GM18526 (cell line): ENCODE measurements around the gene SEC22A.

Experiments
- POLR2A ChIP-seq: IDR thresholded peaks from 3 replicates; pipeline ENCODE4 v1.6.1; 2011; ENCODE audit not compliant: insufficient read length; ENCODE audit errors: extremely low read depth

Gene SEC22A

DNA sequence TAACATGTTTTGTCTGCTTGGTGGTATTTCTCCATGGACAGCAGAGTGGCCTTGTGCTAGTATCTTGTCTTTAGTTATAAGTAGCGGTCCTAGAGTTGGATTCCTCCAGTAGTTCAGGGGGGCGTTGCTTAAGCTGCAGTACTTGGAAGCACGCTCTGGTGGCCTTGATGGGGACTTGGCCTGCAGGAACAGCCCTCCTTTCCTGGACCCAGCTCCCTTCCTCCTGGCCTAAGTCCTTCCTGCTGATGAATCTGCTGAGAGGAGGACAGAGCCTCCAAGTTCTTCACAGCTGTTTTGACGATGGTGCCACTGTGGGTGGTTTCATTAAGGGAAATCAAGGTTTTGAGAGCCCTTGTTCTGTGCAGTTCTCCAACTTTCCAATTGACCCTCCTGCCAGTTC, 38.6 kb upstream of the SEC22A start:
- TF ChIP-seq POLR2A, result no peak

DNA sequence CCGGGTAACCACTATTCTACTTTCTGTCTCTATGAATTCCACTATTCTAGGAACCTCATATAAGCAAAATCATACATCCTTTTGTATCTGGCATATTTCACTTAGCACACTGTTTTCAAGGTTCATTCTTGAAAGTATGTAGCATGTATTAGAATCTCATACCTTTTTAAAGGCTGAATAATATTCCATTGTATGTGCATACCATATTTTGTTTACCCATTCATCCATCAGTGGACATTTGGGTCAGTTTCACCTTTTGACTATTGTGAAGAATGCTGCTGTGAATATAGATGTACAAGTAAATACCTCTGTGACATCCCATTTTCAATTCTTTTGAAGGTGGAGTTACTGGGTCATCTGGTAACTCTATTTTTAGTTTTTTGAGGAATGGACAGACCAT, 36.6 kb upstream of the SEC22A start:
- no peak for TF ChIP-seq POLR2A

DNA sequence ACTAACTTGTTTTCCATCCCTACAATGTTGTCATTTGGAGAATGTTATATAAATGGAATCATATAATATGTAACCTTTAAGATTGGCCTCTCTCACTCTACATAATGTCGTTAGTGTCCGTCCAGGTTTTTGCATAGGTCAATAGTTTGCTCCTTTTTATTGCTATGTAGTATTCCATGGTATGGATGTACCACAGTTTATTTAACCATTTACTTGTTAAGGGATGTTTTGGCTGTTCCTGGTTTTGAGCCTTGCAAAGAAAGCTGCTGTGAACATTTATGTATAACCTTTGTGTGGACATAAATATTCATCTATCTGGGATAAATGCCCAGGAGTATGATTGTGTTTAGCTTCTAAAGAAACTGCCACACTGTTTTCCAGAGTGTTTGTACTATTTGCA, 34.1 kb upstream of the SEC22A start:
- no peak for TF ChIP-seq POLR2A

DNA sequence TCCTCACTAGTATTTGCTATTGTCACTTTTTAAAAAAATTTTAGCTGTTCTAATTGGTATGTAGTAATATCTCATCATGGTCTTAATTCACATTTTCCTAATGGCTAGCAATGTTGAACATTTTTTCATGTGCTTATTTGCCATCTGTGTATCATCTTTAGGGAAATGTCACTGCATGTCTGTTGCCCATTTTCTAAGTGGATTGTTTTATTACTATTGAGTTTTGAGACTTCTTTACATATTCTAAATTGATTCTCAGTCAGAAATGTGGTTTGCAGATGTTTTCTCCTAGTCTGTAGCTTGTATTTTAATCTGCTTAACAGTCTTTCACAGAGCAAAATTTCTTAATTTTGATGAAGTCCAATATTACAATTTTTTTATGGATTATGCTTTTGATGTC, 33.6 kb upstream of the SEC22A start:
- no peak for TF ChIP-seq POLR2A

DNA sequence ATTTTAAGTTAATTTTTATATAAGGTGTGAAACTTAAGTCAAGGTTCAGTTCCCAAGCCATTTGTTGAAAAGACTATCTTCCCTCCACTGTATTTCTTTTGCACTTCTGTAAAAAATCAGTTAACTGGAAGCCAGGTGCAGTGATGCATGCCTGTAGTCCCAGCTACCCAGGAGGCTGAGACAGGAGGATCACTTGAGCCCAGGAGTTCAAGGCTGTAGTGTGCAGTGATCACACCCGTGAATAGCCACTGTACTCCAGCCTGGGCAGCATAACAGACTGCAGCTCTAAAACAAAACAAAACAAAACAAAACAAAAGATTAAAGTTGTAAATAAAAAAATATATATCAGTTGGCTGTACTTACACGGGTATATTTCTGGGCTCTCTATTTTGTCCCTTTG, 33.1 kb upstream of the SEC22A start:
- no peak for TF ChIP-seq POLR2A

DNA sequence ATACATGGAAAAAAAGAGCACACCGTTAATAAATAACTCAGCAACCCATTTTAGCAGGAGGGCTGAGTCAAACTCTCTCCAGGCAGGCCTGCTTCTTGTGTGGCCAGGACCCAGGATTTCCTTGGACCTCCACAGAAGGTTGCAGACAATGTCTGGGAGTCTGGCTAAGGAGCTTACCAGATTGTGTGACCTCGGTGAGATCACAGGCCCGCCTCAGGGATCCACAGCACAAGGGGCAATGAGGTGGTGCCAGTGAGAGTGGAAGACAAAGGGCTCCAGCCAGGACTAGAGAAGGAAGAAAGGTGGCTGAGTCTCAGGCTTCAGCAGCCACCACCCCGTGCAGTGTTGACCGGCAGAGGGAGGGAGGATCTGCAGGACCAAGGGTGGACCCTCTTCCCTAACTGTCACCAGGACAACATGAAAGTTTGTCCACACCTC, 32.2 kb upstream of the SEC22A start:
- TF ChIP-seq POLR2A, result no peak

DNA sequence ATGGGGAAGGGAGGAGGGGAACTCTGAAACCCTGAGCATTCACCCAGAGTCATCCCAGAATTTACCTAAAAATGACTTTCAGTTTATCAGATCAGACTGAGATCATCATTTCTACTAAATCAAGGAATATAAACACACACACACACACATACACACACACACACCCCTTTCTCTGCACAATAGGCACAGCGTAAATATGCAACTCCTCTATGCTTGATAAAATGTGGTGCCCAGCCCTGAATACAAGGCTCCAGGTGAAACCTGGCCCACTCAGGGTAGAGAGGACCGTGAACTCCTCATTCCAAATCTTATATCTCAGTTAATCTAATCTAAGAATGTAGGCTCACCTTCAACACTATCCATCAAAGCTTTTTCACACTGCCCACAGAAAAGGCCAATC, 31.8 kb upstream of the SEC22A start:
- TF ChIP-seq POLR2A, result no peak

DNA sequence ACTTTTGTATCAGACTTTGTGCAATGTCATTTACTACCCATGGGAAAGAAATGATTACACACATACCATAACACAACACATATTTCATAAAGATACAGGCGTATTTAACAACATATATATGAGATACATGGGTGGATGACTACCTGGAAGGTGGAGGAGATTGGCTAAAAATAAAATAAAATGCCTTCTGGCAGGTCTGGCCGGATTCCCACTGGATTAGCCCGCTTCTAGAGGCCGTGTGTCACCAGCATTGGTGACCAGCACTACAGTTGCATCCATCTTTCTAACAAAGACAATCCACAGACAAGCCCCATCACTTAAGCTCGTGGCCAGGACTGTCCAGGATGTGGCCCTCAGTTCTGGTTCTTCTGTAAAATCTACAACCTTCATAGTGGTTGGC, 21.0 kb upstream of the SEC22A start:
- TF ChIP-seq POLR2A, result no peak

DNA sequence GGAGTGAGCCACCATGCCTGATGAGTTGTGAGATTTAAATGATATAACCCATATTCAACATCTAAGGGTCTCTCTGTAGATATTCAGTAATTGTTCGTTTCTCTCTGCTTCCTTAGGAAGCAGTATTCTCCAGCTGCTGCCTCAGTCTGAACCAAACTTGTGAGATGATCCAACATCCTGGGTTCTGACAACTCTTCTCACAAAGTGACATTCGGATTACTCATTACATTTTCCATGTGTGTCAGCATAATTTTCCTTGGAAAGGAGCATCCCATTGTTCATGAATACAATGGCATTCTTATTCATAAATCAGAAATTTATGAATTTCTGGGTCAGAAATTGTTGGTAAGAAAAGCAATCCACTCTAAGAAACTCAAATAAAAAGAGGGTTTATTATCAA, 15.0 kb upstream of the SEC22A start:
- no peak for TF ChIP-seq POLR2A

DNA sequence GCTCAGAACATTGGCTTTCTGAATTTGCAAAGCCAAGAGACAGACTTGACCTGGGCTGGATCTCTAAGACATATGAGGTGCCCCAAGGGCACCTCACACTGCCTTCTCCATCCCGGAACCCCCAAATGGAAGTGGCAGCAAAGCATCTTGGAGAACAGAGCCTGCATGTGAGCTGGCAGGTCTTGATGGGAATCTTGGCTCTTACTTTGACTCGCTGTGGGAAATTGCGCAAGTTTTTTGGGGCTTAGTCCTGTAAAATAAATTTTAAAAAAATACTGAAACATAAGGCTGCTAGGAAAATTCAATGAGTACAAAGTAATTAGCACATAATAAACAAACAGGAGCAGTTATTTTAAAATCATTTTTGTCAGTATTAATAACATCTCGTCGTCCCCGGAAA, 13.7 kb upstream of the SEC22A start:
- no peak for TF ChIP-seq POLR2A

DNA sequence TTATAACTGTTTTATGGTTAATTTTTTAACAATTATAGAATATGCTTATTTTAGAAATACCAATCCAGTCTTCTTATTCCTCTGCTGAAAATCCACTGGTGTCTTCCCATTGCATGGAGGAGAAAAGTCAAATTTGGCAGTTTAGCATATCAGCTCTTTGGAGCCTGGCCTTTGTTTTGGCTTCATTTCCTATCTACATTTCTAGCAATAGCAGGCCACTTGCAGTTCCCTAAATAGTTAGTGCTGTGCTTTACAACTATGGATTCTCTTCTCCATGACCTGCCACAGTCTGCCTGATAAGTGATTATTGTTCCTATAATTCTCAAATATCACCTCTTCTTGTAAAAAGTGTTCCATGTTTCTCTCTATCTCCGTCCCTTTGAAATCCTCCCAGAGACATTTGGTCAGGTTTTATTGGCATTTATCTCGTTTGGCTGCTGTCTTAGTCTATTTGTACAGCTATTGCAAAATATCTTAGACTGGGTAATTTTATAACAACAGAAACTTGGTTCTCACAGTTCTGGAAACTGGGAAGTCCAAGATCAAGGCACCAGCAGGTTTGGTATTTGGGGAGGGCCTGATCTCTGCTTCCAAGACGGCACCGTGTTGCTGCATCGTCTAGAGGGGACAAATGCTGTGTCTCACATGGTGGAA, 8.2 kb upstream of the SEC22A start:
- TF ChIP-seq POLR2A, result no peak

DNA sequence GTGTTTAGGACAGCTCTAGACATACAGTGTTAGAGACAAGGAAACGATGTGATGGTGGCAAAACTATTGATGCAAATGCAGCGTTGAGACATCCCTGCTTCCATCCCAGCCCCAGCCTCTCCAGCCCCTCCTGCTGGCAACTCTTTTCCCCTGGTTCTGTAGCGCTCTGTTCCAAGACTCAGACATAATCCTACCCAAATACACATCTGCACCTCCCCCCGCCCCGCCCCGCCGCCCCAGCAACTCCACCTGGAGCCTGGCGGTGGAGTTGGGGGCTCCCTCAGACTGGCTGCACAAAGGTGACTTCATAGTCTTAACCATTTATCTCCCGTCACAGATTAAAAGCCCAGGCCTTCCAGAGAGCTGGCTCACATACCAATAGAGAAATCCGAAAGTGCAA, 7.2 kb upstream of the SEC22A start:
- no peak for TF ChIP-seq POLR2A

DNA sequence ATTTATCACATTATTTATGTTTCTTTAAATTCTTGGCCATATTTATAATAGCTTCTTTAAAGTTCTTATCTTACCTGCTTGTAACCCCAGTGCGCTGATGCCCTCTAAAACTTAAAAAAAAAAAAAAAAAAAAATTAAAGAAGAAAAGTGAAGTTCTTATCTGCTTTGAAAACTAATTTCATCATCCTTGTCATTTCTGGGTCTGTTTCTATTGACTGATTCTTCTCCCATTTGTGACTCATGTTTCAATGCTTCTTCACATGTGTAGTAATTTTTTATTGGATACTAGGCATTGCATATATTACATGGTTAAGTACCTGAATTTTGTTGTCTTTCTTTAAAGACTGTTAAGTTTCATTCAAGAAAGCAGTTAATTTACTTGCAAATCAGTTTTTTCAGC, 3.4 kb upstream of the SEC22A start:
- no peak for TF ChIP-seq POLR2A

DNA sequence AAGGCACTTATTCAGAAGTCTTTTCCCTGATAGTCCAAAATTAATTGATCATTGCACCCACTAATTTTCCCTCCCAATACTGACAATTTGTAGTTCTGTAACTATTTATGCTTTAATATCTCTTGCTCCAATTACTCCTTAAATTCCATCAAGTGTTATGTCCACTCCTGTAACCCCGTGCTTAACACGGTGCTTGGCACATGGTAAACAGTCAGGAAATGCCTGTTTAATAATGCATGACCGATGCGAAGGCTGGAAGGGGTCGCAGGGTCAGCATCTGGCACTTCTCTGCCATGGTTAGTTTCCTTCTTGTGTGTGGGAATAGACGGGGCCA, 553 bp upstream of the SEC22A start:
- no peak for TF ChIP-seq POLR2A

DNA sequence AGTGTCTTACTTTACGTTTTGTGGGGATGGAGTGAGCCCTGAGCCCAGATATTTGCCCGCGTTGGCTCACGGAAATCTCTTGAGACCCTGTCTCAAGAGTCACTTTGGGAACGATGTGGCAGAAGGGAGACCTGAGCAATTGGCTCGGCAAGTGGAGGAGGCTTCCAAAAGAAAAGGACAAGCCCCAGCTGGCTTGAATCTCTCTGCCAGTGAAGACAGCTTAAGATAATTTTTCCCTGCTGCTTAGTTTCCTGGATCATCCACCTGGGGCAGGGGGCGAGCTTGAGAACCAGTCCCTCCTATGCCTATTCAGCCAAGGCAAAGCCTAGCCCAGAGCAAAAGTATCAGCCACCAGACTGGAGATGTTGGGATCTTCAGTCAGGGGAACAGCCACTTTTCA, 708 bp downstream of the SEC22A start:
- TF ChIP-seq POLR2A, result no peak

DNA sequence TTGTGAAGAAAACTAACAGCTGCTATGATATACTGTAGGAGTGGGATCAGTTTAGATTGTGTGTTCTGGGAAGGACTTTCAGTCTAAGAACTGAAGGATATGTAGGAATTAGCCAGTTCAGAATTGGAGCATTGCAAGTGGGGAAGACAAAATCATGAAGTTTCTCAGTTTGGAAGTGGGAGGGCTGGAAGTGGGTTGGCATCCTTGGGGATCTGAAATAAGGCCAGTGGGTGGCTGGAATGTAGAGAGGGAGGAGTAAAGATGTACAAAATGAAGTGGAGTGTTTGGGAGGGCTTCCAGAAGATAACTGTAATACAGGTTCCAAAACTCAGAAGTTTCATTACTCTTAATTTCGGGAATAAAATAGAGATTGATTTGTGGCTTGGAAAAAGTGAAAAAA, 17.2 kb downstream of the SEC22A start:
- no peak for TF ChIP-seq POLR2A

DNA sequence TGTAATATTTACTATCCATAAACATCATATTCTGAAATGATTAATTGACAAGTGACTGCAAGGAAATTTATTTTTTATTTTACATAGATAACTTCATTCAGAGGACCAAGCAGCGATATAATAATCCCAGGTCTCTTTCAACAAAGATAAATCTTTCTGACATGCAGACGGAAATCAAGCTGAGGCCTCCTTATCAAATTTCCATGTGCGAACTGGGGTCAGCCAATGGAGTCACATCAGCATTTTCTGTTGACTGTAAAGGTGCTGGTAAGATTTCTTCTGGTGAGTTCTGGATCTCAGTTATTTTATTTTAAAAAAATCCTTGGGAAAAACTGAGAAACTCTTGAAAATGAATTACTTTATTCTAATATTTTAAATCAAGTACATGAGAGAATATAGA, 23.3 kb downstream of the SEC22A start:
- no peak for TF ChIP-seq POLR2A

DNA sequence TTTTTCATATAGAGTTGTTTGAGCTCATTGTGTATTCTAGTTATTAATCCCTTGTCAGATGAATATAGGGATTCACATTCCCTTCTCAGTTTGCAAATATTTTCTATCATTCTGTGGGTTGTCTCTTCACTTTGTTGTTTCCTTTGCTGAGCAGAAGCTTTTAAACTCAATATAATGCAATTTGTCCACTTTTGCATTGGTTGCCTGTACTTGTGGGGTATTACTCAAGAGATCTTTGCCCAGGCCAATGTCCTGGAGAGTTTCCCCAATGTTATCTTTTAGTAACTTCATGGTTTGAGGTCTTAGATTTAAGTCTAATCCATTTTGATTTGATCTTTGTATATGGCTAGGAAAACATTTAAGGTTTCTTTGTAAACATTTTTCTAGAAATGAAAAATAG, 24.8 kb downstream of the SEC22A start:
- no peak for TF ChIP-seq POLR2A

DNA sequence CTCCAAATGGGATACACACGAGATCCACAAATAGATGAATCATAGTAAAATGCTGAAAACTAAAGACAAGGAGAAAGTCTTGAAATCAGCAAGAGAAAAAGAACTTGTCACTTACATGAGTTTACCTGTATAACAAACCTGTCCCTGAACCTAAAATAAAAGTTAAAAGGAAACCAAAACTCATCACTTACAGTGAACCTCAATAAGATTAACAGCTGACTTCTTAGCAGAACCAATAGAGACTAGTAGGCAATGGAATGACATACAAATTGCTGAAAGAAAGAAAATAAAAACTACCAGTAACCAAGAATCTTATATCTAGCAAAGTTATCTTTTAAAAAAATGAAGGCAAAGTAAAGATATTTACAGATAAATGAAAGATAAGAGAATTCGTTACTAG, 27.4 kb downstream of the SEC22A start:
- TF ChIP-seq POLR2A, result no peak

DNA sequence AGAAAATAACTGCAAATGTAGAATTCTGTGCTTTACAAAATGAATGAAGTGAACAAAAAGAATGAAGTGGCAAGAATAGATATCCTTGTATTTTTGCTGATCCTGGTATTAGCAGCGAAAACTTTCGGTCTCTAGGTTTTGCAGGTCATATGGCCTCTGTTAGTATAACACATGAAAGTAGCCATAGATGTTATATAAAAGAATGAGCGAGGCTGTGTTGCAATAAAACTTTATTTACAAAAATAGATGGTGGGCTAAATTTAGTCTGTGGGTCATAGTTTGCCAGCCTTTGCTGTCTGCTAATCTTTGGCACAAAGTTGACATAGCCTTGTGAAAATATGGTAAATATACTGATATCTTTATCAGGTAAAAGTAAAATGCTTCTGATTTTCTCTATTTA, 35.2 kb downstream of the SEC22A start:
- no peak for TF ChIP-seq POLR2A
